Sigmoid colon (tissue), 7 donors: ENCODE measurements around the gene RSPH6A. TPM values are rescaled to one million over a fixed set of nuclear protein-coding genes. Genes with fewer than 3 reads are reported as not detected.

Experiments
- DNase-seq: peaks from one replicate; pipeline ENCODE4 v3.0.0-alpha.2; 2019
- H3K27ac ChIP-seq, 4 donors: fragments of 200-600 bp; sonication (generic); one replicate each; pipeline ENCODE4 v1.5.1; 2016 to 2019; ENCODE audit warnings: mild to moderate bottlenecking in 1 of 4
- H3K27me3 ChIP-seq, 3 donors: fragments of 200-600 bp; sonication (generic); one replicate each; pipeline ENCODE4 v1.5.1; 2019; ENCODE audit warnings: mild to moderate bottlenecking in 1 of 3
- H3K36me3 ChIP-seq, 4 donors: fragments of 200-600 bp; sonication (generic); one replicate each; pipeline ENCODE4 v1.5.1; 2016 to 2019
- H3K4me1 ChIP-seq, 4 donors: fragments of 200-600 bp; sonication (generic); one replicate each; pipeline ENCODE4 v1.5.1; 2017 to 2019
- H3K4me3 ChIP-seq, 4 donors: fragments of 200-600 bp; sonication (generic); one replicate each; pipeline ENCODE4 v1.5.1; 2017 to 2019; ENCODE audit warnings: mild to moderate bottlenecking in 2 of 4, moderate library complexity in 1 of 4
- H3K9me3 ChIP-seq, 4 donors: fragments of 200-600 bp in 3 of 4; sonication (generic) in 3 of 4; one replicate each; pipeline versions ENCODE4 v1.5.1 to v1.6.1; 2013 to 2019
- EP300 ChIP-seq, 4 donors: sonication (generic); formaldehyde crosslinking; IDR thresholded peaks; one replicate each; pipeline ENCODE4 v1.6.1; 2017; ENCODE audit warnings: antibody characterized with exemption in 4 of 4
- POLR2A ChIP-seq, 2 donors: fragments of 450-650 bp; IDR thresholded peaks; one replicate each; pipeline ENCODE4 v1.6.1; 2016; ENCODE audit warnings: antibody characterized with exemption in 2 of 2, mild to moderate bottlenecking in 2 of 2, moderate library complexity in 2 of 2
- POLR2AphosphoS5 ChIP-seq, 4 donors: sonication (generic); formaldehyde crosslinking; IDR thresholded peaks; one replicate each; pipeline ENCODE4 v1.6.1; 2017; ENCODE audit warnings: antibody characterized with exemption in 4 of 4
- WGBS, 2 donors: extraction: QIAGEN DNeasy Blood & Tissue Kit; methylation state at CpG; one replicate each; pipeline ENCODE4 v1.1.7; 2013; 5-methylcytosine and 5-hydroxymethylcytosine counted together
- intact Hi-C: fragments of 100-400 bp; cut with DNase I; formaldehyde crosslinking; loops from one replicate; pipeline ENCODE4 v1.15.1; 2023
- polyA plus RNA-seq, 3 donors: library from polyadenylated mRNA; stranded (reverse); fragments of 200-250 nt; gene quantifications; one replicate each; pipeline ENCODE4 v1.2.3, GENCODE V29; 2013
- total RNA-seq, 4 donors: library from RNA; depleted of rRNA; stranded (reverse); fragments of >200 nt; gene quantifications; one replicate each; pipeline ENCODE4 v1.1.0, GENCODE V29; 2016
- TF ChIP-seq, protein P1 (sequence below), 4 experiments: fragments of 450-650 bp in 3 of 4; fragments of 200-600 bp in 1 of 4; IDR thresholded peaks; one replicate each; pipeline ENCODE4 v1.5.1; 2016 to 2019; ENCODE audit warnings: antibody characterized with exemption in 4 of 4, mild to moderate bottlenecking in 3 of 4, moderate library complexity in 2 of 4
- donor health status: healthy with polysubstance abuse.
- donor health status: Bipolar disorder and iron deficiency.
- donor health status: healthy.

Gene RSPH6A
- total and polyA plus RNA-seq, 7 donors = 0.12 TPM; not detected in 6

GRCh38 chr19:45825917-45826893 is 11.1 kb upstream of the RSPH6A start:
- H3K9me3 ChIP-seq = no peaks in the 10 kb centered on the region
- TF ChIP-seq EP300 (IDR thresholded peaks at IDR 0.05) (no peak), POLR2AphosphoS5 (IDR thresholded peaks at IDR 0.05) (no peak), POLR2A (IDR thresholded peaks at IDR 0.05) (no peak)
- TF ChIP-seq, protein P1, sequence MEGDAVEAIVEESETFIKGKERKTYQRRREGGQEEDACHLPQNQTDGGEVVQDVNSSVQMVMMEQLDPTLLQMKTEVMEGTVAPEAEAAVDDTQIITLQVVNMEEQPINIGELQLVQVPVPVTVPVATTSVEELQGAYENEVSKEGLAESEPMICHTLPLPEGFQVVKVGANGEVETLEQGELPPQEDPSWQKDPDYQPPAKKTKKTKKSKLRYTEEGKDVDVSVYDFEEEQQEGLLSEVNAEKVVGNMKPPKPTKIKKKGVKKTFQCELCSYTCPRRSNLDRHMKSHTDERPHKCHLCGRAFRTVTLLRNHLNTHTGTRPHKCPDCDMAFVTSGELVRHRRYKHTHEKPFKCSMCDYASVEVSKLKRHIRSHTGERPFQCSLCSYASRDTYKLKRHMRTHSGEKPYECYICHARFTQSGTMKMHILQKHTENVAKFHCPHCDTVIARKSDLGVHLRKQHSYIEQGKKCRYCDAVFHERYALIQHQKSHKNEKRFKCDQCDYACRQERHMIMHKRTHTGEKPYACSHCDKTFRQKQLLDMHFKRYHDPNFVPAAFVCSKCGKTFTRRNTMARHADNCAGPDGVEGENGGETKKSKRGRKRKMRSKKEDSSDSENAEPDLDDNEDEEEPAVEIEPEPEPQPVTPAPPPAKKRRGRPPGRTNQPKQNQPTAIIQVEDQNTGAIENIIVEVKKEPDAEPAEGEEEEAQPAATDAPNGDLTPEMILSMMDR (IDR thresholded peaks at IDR 0.05) = no peak
- H3K27me3 ChIP-seq = no peaks in the 10 kb centered on the region
- DNase-seq = no peak
- intact Hi-C loops = no loop called here
- H3K4me3 ChIP-seq = no peak overlapping the region
- peaks cover 0 to 8% (median 0%) of the 10 kb centered on the region in 4 donors for H3K4me1 ChIP-seq
- 86 to 94% methylated on average over 22 of the region's 22 CpGs for WGBS, 2 donors
- H3K36me3 ChIP-seq = peaks cover 45 to 97% (median 72%) of the 10 kb centered on the region in 4 donors
- H3K27ac ChIP-seq = no peak overlapping the region

GRCh38 chr19:45825263-45825605 is 10.1 kb upstream of the RSPH6A start:
- Histone ChIP-seq H3K4me3 (no peak overlapping the region), H3K27me3 (no peaks in the 10 kb centered on the region), H3K36me3 (peaks cover 43 to 97% (median 63%) of the 10 kb centered on the region in 4 donors), H3K27ac (no peak overlapping the region), H3K9me3 (no peaks in the 10 kb centered on the region), H3K4me1 (peaks cover 0 to 8% (median 0%) of the 10 kb centered on the region in 4 donors)
- intact Hi-C loops = no loop called here
- TF ChIP-seq POLR2AphosphoS5 (IDR thresholded peaks at IDR 0.05) = no peak
- no peak for TF ChIP-seq POLR2A (IDR thresholded peaks at IDR 0.05)
- TF ChIP-seq, protein P1 (IDR thresholded peaks at IDR 0.05) = no peak
- TF ChIP-seq EP300 (IDR thresholded peaks at IDR 0.05) = no peak
- WGBS, 2 donors = 95 to 96% methylated on average over 8 of the region's 8 CpGs
- DNase-seq = no peak

DNA sequence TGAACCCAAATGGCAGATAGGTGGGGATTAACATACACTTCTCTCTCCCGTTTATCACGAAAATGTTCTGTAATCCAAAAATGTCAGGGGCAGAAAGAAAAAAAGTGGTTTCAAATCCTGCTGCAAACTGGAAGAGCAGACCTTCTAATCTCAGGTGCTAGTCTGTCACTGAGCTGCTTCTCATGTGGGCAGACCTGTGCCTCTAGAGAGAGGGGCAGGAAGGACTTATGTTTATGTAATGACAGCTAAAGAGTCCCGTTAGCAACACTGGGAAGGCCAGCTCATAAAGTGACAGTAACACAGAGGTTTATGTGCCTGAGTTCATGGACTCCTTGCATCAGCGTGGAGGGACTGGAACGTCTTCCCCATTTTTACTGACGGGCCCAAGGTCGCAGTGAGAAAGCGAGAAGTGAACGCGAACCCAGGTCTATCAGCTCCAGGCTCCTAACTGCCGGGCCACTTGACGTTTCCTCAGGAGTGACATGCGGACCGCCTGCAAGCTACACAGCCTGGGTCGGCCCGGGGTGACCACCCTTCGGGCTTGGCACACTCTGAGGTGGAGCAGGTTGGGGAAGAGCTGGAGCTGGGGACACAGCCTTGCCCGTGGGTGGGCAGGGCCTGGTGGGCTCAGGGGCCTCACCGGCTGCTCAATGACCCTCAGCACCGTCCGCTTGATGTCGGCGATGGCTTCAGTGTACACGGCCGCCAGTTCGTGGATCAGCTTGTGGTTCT is 9.6 kb upstream of the RSPH6A start:
- TF ChIP-seq EP300 (IDR thresholded peaks at IDR 0.05) = no peak
- no peak for TF ChIP-seq POLR2A (IDR thresholded peaks at IDR 0.05)
- TF ChIP-seq POLR2AphosphoS5 (IDR thresholded peaks at IDR 0.05) = no peak
- TF ChIP-seq, protein P1 (IDR thresholded peaks at IDR 0.05) = no peak
- no peak for DNase-seq
- no peaks in the 10 kb centered on the region for H3K27me3 ChIP-seq
- peaks cover 0 to 8% (median 0%) of the 10 kb centered on the region in 4 donors for H3K4me1 ChIP-seq
- 83 to 88% methylated on average over 26 of the region's 26 CpGs for WGBS, 2 donors
- H3K27ac ChIP-seq = peak overlapping the region in 1 of 4 donors; percentile 18
- peaks cover 38 to 97% (median 58%) of the 10 kb centered on the region in 4 donors for H3K36me3 ChIP-seq
- intact Hi-C loops = no loop called here
- H3K9me3 ChIP-seq = no peaks in the 10 kb centered on the region
- no peak overlapping the region for H3K4me3 ChIP-seq

DNA sequence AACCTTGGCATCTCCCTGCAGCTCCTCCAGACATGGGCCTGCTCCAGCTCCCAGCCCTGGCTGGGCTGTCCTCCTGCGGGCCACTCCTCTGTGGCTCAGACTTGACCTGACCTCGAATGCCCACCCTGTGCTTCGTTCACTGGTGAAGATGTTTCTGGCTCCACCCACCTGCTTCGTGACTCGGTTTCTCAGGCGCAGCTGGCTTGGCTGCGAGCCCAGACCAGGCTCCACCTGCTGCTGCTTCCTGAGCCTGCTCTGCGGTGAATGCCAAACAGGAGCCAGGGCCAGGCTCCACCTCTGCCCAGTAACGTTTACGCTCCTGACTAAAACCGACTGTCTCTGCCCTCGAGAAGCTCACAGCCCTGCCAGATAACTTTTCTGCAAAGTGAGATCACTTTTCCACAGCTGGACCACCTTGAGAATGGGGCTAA is 8.9 kb upstream of the RSPH6A start:
- 17 to 66% methylated on average over 12 of the region's 12 CpGs for WGBS, 2 donors
- Histone ChIP-seq H3K4me3 (no peak overlapping the region), H3K9me3 (no peaks in the 10 kb centered on the region), H3K4me1 (peaks cover 0 to 8% (median 0%) of the 10 kb centered on the region in 4 donors), H3K27ac (peak overlapping the region in 1 of 4 donors; percentile 18), H3K36me3 (peaks cover 31 to 93% (median 51%) of the 10 kb centered on the region in 4 donors), H3K27me3 (no peaks in the 10 kb centered on the region)
- intact Hi-C loops = no loop called here
- TF ChIP-seq, protein P1 (IDR thresholded peaks at IDR 0.05) = no peak
- TF ChIP-seq EP300 (IDR thresholded peaks at IDR 0.05) (no peak), POLR2AphosphoS5 (IDR thresholded peaks at IDR 0.05) (no peak), POLR2A (IDR thresholded peaks at IDR 0.05) (no peak)
- DNase-seq = no peak
